ENCODE measurements around the gene MAP3K10. TPM values are rescaled to one million over a fixed set of nuclear protein-coding genes. Genes with fewer than 3 reads are reported as not detected.
A peak's percentile ranks its signal among the peaks of the same experiment; 100 is the strongest.

Gene MAP3K10
- total and polyA plus RNA-seq, 9 of the 15 experiments (the other 6 are each of a cell fraction or from before 2014, with no cell fraction given), result 0.01 to 8.0 (median 2.7) TPM; not detected in 1

- Histone ChIP-seq H2AFZ (ENCODE audit: low read depth, low read length) (no peak overlapping the region), H3K9me3 (replicated peaks; ENCODE audit: control insufficient read depth, insufficient read depth, low read depth, low read length) (no peaks in the 10 kb centered on the region), H3K27ac (ENCODE audit: extremely low read depth, low read depth, low read length) (no peak overlapping the region), H4K20me1 (replicated peaks; ENCODE audit: control insufficient read depth, insufficient read depth, low read length) (no peaks in the 10 kb centered on the region), H3K4me2 (ENCODE audit: insufficient read depth, low read length) (no peak overlapping the region), H3K9ac (ENCODE audit: insufficient read depth in 1 of 2, low read depth in 2 of 2, low read length in 2 of 2) (peak overlapping the region in 1 of 2 experiments; percentile 52; a peak in 1 of 4 replicates), H3K4me1 (replicated peaks in 1 of 2; ENCODE audit: control insufficient read depth in 2 of 2, insufficient read depth in 2 of 2, low read length in 2 of 2) (peaks cover 0 to 5% of the 10 kb centered on the region in 2 experiments; a peak in 2 of 5 replicates), H3K27me3 (ENCODE audit: control insufficient read depth in 2 of 2, insufficient read depth in 2 of 2, low read length in 2 of 2) (no peaks in the 10 kb centered on the region), H3K9me1 (ENCODE audit: control insufficient read depth, insufficient read depth, low read length) (no peaks in the 10 kb centered on the region), H3K4me3 (no peak overlapping the region), H3K79me2 (ENCODE audit: control insufficient read depth, insufficient read depth, low read length) (no peaks in the 10 kb centered on the region), H3K36me3 (ENCODE audit: control insufficient read depth, insufficient read depth, low read length) (no peaks in the 10 kb centered on the region)
- ChIA-PET CTCF (ENCODE audit: low intra/inter-chr PET ratio) (no interaction called here), POLR2A (interaction anchor here (1.1 kb wide), 1 partner anchor 10 kb away, joined by 3 read pairs; no protein-coding TSS in a partner anchor)
- TF ChIP-seq, protein P1, sequence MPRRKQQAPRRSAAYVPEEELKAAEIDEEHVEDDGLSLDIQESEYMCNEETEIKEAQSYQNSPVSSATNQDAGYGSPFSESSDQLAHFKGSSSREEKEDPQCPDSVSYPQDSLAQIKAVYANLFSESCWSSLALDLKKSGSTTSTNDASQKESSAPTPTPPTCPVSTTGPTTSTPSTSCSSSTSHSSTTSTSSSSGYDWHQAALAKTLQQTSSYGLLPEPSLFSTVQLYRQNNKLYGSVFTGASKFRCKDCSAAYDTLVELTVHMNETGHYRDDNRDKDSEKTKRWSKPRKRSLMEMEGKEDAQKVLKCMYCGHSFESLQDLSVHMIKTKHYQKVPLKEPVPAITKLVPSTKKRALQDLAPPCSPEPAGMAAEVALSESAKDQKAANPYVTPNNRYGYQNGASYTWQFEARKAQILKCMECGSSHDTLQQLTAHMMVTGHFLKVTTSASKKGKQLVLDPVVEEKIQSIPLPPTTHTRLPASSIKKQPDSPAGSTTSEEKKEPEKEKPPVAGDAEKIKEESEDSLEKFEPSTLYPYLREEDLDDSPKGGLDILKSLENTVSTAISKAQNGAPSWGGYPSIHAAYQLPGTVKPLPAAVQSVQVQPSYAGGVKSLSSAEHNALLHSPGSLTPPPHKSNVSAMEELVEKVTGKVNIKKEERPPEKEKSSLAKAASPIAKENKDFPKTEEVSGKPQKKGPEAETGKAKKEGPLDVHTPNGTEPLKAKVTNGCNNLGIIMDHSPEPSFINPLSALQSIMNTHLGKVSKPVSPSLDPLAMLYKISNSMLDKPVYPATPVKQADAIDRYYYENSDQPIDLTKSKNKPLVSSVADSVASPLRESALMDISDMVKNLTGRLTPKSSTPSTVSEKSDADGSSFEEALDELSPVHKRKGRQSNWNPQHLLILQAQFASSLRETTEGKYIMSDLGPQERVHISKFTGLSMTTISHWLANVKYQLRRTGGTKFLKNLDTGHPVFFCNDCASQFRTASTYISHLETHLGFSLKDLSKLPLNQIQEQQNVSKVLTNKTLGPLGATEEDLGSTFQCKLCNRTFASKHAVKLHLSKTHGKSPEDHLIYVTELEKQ (CRISPR knock-in tag; IDR thresholded peaks at IDR 0.05), result no peak
- no peak for TF ChIP-seq TAL1 (IDR thresholded peaks at IDR 0.05)
- DNase-seq (ENCODE audit: extremely low read depth in 1 of 4, low spot score in 3 of 4) (no peak), FAIRE-seq (no peak), ATAC-seq (no peak)
- in situ Hi-C loops (cut with MboI), result no loop called here
- intact Hi-C loops (cut with micrococcal nuclease), result no loop called here
- WGBS (ENCODE audit: insufficient coverage, low coverage, missing lambda C conversion rate), result 85% methylated on average over 16 of the region's 29 CpGs
- no TSS peak for BruUV-seq (replicated peaks)
Measured at GRCh38 chr19:40198272-40198990, 7.2 kb downstream of the MAP3K10 start.

Data from K562 (cell line).